OCI-LY3 (cell line): ENCODE measurements around the gene DENND4B.

Experiments used
- EZH2phosphoT487 ChIP-seq: fragments of 200-600 bp; shearing (Covaris generic); IDR thresholded peaks from 2 replicates; pipeline ENCODE4 v1.6.1; 2018; ENCODE audit warnings: antibody characterized with exemption, mixed run types, low read depth
- TF ChIP-seq, protein P1 (sequence below): fragments of 200-600, 300-600 bp; sonication (generic); IDR thresholded peaks from 2 replicates; pipeline ENCODE4 v1.5.1; 2014; ENCODE audit warnings: antibody characterized with exemption, low read length, low read depth

DNA sequence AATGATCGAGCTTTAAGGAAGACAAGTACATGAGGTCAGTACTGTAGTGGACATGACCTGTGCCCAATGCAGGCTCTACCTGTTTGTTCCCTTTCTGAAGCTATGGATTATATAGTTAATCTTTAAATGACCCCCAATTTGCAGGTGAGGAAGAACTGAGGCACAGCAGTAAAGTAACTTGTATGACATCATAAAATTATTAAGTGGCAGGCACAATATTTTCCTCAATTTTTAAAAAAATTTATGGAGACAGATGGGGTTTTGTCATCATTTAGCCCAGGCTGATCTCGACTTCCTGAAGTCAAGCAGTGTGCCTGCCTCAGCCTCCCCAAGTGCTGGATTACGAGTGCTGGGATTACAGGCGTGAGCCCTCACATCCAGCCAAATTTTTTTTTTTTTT is 20.1 kb downstream of the DENND4B start:
- TF ChIP-seq, protein P1, sequence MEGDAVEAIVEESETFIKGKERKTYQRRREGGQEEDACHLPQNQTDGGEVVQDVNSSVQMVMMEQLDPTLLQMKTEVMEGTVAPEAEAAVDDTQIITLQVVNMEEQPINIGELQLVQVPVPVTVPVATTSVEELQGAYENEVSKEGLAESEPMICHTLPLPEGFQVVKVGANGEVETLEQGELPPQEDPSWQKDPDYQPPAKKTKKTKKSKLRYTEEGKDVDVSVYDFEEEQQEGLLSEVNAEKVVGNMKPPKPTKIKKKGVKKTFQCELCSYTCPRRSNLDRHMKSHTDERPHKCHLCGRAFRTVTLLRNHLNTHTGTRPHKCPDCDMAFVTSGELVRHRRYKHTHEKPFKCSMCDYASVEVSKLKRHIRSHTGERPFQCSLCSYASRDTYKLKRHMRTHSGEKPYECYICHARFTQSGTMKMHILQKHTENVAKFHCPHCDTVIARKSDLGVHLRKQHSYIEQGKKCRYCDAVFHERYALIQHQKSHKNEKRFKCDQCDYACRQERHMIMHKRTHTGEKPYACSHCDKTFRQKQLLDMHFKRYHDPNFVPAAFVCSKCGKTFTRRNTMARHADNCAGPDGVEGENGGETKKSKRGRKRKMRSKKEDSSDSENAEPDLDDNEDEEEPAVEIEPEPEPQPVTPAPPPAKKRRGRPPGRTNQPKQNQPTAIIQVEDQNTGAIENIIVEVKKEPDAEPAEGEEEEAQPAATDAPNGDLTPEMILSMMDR, result no peak
- TF ChIP-seq EZH2phosphoT487, result no peak
